Liver (tissue), 9 donors: ENCODE measurements around the gene NINJ2. TPM values are rescaled to one million over a fixed set of nuclear protein-coding genes. Genes with fewer than 3 reads are reported as not detected.

Source experiments
- DNase-seq: peaks from one replicate; pipeline ENCODE4 v3.0.0-alpha.2; 2017; ENCODE audit warnings: low spot score
- H3K27ac ChIP-seq, 2 donors: one replicate each; pipeline ENCODE4 v1.7.0; 2013; ENCODE audit warnings: inconsistent platforms in 2 of 2, low read length in 2 of 2, control low read depth in 1 of 2, low read depth in 1 of 2, mild to moderate bottlenecking in 1 of 2
- H3K27me3 ChIP-seq, 4 donors: one replicate each; pipeline versions ENCODE4 v1.6.1 to v1.7.0; 2013; ENCODE audit warnings: low read length in 3 of 4, inconsistent platforms in 1 of 4, mild to moderate bottlenecking in 1 of 4, moderate library complexity in 1 of 4; ENCODE audit not compliant: control insufficient read depth in 4 of 4, insufficient read depth in 4 of 4
- H3K36me3 ChIP-seq, 4 donors: one replicate each; pipeline versions ENCODE4 v1.6.1 to v1.7.0; 2013; ENCODE audit warnings: low read length in 3 of 4, mild to moderate bottlenecking in 3 of 4, low read depth in 1 of 4, moderate library complexity in 1 of 4; ENCODE audit not compliant: control insufficient read depth in 4 of 4, insufficient read depth in 3 of 4
- H3K4me1 ChIP-seq, 4 donors: one replicate each; pipeline versions ENCODE4 v1.6.1 to v1.7.0; 2013; ENCODE audit warnings: low read length in 3 of 4, mild to moderate bottlenecking in 3 of 4, moderate library complexity in 1 of 4; ENCODE audit not compliant: control insufficient read depth in 4 of 4, insufficient read depth in 4 of 4
- H3K4me3 ChIP-seq, 3 donors: one replicate each; pipeline versions ENCODE4 v1.6.1 to v1.7.0; 2013; ENCODE audit warnings: low read length in 3 of 3, control low read depth in 1 of 3, low read depth in 1 of 3, mild to moderate bottlenecking in 1 of 3
- H3K9ac ChIP-seq, 2 donors: one replicate each; pipeline ENCODE4 v1.7.0; 2013; ENCODE audit warnings: low read length in 2 of 2, mild to moderate bottlenecking in 2 of 2, moderate library complexity in 2 of 2, control low read depth in 1 of 2, low read depth in 1 of 2
- H3K9me3 ChIP-seq, 4 donors: one replicate each; pipeline versions ENCODE4 v1.6.1 to v1.7.0; 2013; ENCODE audit warnings: low read length in 3 of 4; ENCODE audit not compliant: control insufficient read depth in 4 of 4
- ATF3 ChIP-seq: IDR thresholded peaks from 2 replicates; pipeline ENCODE4 v1.6.1; 2016; ENCODE audit warnings: antibody characterized with exemption
- CTCF ChIP-seq: fragments of 150-350 bp; IDR thresholded peaks from 2 replicates; pipeline ENCODE4 v1.5.1; 2017; ENCODE audit warnings: improper control_type of control experiment, low read depth, low read length; ENCODE audit not compliant: missing input control
- EGR1 ChIP-seq, 2 donors: IDR thresholded peaks; 2 replicates each; pipeline ENCODE4 v1.6.1; 2016 to 2018; ENCODE audit warnings: antibody characterized with exemption in 2 of 2, low read depth in 2 of 2
- FOXA1 ChIP-seq: IDR thresholded peaks from 2 replicates; pipeline ENCODE4 v1.6.1; 2016; ENCODE audit warnings: antibody characterized with exemption
- FOXA2 ChIP-seq: IDR thresholded peaks from 2 replicates; pipeline ENCODE4 v1.6.1; 2016; ENCODE audit warnings: antibody characterized with exemption
- GABPA ChIP-seq, 2 donors: IDR thresholded peaks in 1 of 2; conservative IDR thresholded peaks in 1 of 2; 2 replicates each; pipeline ENCODE4 v1.6.1; 2016; ENCODE audit warnings: antibody characterized with exemption in 2 of 2, mild to moderate bottlenecking in 1 of 2, moderate library complexity in 1 of 2
- HNF4A ChIP-seq, 2 donors: conservative IDR thresholded peaks; 2 replicates each; pipeline ENCODE4 v1.6.1; 2016; ENCODE audit warnings: antibody characterized with exemption in 2 of 2, mild to moderate bottlenecking in 2 of 2
- HNF4G ChIP-seq: IDR thresholded peaks from 2 replicates; pipeline ENCODE4 v1.6.1; 2016; ENCODE audit warnings: antibody characterized with exemption
- JUND ChIP-seq, 2 donors: IDR thresholded peaks; 2 replicates each; pipeline ENCODE4 v1.6.1; 2016; ENCODE audit warnings: antibody characterized with exemption in 2 of 2
- MAX ChIP-seq: IDR thresholded peaks from 2 replicates; pipeline ENCODE4 v1.6.1; 2016; ENCODE audit warnings: antibody characterized with exemption
- NR2F2 ChIP-seq: IDR thresholded peaks from 2 replicates; pipeline ENCODE4 v1.6.1; 2016; ENCODE audit warnings: antibody characterized with exemption
- RAD21 ChIP-seq, 2 donors: IDR thresholded peaks; 2 replicates each; pipeline ENCODE4 v1.6.1; 2016; ENCODE audit warnings: antibody characterized with exemption in 2 of 2, mild to moderate bottlenecking in 2 of 2
- RXRA ChIP-seq, 2 donors: IDR thresholded peaks; 2 replicates each; pipeline ENCODE4 v1.6.1; 2017 to 2018; ENCODE audit warnings: antibody characterized with exemption in 2 of 2, mild to moderate bottlenecking in 1 of 2
- SP1 ChIP-seq: IDR thresholded peaks from 2 replicates; pipeline ENCODE4 v1.6.1; 2018; ENCODE audit warnings: antibody characterized with exemption, mild to moderate bottlenecking
- TAF1 ChIP-seq: conservative IDR thresholded peaks from 2 replicates; pipeline ENCODE4 v1.6.1; 2016; ENCODE audit warnings: antibody characterized with exemption, mild to moderate bottlenecking
- YY1 ChIP-seq: IDR thresholded peaks from 2 replicates; pipeline ENCODE4 v1.6.1; 2016; ENCODE audit warnings: antibody characterized with exemption, mild to moderate bottlenecking
- WGBS: extraction: QIAGEN DNeasy Blood & Tissue Kit; methylation state at CpG from one replicate; pipeline ENCODE4 v1.1.7; 2013; 5-methylcytosine and 5-hydroxymethylcytosine counted together
- polyA plus RNA-seq, 2 donors: library from polyadenylated mRNA; stranded (reverse) in 1 of 2; unstranded in 1 of 2; fragments of 200-250 nt in 1 of 2; fragments of >200 nt in 1 of 2; fragmentation: Nextera tagmentation in 1 of 2; extraction: Ambion mirVana in 1 of 2; gene quantifications; one replicate each; pipeline versions ENCODE4 v1.2.1 to v1.2.3, GENCODE V29; 2013 to 2015
- total RNA-seq, 2 donors: library from RNA; depleted of rRNA; stranded (reverse); fragments of >200 nt; gene quantifications; one replicate each; pipeline ENCODE4 v1.2.3, GENCODE V29; 2014
- TF ChIP-seq, protein P1 (sequence below): IDR thresholded peaks from 2 replicates; pipeline ENCODE4 v1.6.1; 2016; ENCODE audit warnings: antibody characterized with exemption, mild to moderate bottlenecking
- TF ChIP-seq, protein P2 (sequence below): IDR thresholded peaks from 2 replicates; pipeline ENCODE4 v1.6.1; 2016; ENCODE audit warnings: antibody characterized with exemption
- donor health status: healthy.
- donor health status: healthy.
- donor health status: healthy.
- donor health status: healthy.
- donor health status: healthy.

Gene NINJ2
- total and polyA plus RNA-seq, 4 donors = 6.7 to 16.5 (median 15.4) TPM

DNA sequence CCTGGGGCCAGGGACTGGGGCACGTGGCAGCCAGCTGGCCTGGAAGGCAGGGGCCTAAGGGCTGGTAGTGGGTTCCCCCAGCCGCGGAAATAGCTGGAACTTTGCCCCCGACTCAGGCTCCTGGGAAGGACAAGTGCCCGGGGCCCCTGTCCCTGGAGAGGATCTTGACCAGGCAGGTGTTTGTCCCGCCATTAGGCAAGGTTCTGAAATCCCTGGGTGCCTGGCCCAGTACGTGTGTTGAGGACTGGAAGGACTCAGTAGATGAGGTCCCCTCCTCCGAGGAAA, 109.3 kb downstream of the NINJ2 start:
- Histone ChIP-seq H3K9me3 (no peaks in the 10 kb centered on the region), H3K4me1 (peaks cover 0 to 1% (median 0%) of the 10 kb centered on the region in 4 donors), H3K27me3 (peaks cover 0 to 2% (median 0%) of the 10 kb centered on the region in 4 donors), H3K9ac (no peak overlapping the region), H3K36me3 (no peaks in the 10 kb centered on the region), H3K4me3 (no peak overlapping the region), H3K27ac (no peak overlapping the region)
- DNase-seq = no peak
- WGBS = 82% methylated on average over 8 of the region's 8 CpGs
- no peak for TF ChIP-seq FOXA1

- DNase-seq = no peak
- TF ChIP-seq FOXA1 (no peak), NR2F2 (no peak), TAF1 (no peak), SP1 (no peak)
- Histone ChIP-seq H3K4me3 (no peak overlapping the region), H3K27me3 (peaks cover 0 to 2% (median 0%) of the 10 kb centered on the region in 4 donors), H3K4me1 (peaks cover 0 to 1% (median 0%) of the 10 kb centered on the region in 4 donors), H3K36me3 (no peaks in the 10 kb centered on the region), H3K27ac (no peak overlapping the region), H3K9me3 (no peaks in the 10 kb centered on the region), H3K9ac (no peak overlapping the region)
- 78% methylated on average over 23 of the region's 23 CpGs for WGBS
Measured at GRCh38 chr12:553216-554000, 109.8 kb downstream of the NINJ2 start.

DNA sequence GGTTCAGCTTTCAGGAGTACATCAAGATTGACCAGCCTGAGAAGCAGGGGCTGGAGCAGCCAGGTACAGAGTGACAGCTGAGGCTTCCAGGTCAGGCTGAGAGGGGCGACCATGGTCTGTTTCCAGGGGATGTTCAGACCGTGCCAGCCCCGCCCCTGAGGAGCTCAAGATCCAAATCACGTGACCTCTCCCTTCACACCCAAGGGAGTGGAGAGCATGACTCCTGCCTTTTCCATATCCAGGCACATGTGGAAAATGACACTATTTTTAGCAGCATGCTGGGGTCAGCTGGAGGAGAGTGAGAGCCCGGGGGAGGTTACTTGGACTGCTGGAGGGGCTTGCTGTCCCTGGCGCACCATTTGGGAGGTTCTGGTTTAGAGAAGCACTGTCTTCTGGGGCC, 110.8 kb downstream of the NINJ2 start:
- Histone ChIP-seq H3K36me3 (no peaks in the 10 kb centered on the region), H3K4me1 (peaks cover 0 to 1% (median 0%) of the 10 kb centered on the region in 4 donors), H3K4me3 (no peak overlapping the region), H3K9ac (no peak overlapping the region), H3K27ac (no peak overlapping the region), H3K9me3 (no peaks in the 10 kb centered on the region), H3K27me3 (peaks cover 0 to 2% (median 0%) of the 10 kb centered on the region in 4 donors)
- TF ChIP-seq, protein P1, sequence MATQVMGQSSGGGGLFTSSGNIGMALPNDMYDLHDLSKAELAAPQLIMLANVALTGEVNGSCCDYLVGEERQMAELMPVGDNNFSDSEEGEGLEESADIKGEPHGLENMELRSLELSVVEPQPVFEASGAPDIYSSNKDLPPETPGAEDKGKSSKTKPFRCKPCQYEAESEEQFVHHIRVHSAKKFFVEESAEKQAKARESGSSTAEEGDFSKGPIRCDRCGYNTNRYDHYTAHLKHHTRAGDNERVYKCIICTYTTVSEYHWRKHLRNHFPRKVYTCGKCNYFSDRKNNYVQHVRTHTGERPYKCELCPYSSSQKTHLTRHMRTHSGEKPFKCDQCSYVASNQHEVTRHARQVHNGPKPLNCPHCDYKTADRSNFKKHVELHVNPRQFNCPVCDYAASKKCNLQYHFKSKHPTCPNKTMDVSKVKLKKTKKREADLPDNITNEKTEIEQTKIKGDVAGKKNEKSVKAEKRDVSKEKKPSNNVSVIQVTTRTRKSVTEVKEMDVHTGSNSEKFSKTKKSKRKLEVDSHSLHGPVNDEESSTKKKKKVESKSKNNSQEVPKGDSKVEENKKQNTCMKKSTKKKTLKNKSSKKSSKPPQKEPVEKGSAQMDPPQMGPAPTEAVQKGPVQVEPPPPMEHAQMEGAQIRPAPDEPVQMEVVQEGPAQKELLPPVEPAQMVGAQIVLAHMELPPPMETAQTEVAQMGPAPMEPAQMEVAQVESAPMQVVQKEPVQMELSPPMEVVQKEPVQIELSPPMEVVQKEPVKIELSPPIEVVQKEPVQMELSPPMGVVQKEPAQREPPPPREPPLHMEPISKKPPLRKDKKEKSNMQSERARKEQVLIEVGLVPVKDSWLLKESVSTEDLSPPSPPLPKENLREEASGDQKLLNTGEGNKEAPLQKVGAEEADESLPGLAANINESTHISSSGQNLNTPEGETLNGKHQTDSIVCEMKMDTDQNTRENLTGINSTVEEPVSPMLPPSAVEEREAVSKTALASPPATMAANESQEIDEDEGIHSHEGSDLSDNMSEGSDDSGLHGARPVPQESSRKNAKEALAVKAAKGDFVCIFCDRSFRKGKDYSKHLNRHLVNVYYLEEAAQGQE = no peak
- TF ChIP-seq JUND (IDR thresholded peaks at IDR 0.05) (no peak), HNF4A (conservative IDR thresholded peaks at IDR 0.05) (no peak), TAF1 (no peak), CTCF (no peak), GABPA (IDR thresholded peaks at IDR 0.05 in 1 of 2, conservative IDR thresholded peaks at IDR 0.05 in 1 of 2) (no peak), YY1 (no peak), HNF4G (no peak), RXRA (IDR thresholded peaks at IDR 0.05) (no peak), MAX (no peak), ATF3 (no peak), RAD21 (IDR thresholded peaks at IDR 0.05) (no peak), FOXA1 (no peak), NR2F2 (no peak), SP1 (no peak), EGR1 (IDR thresholded peaks at IDR 0.05; ENCODE audit: low read depth in 2 of 2) (no peak), FOXA2 (no peak)
- TF ChIP-seq, protein P2, sequence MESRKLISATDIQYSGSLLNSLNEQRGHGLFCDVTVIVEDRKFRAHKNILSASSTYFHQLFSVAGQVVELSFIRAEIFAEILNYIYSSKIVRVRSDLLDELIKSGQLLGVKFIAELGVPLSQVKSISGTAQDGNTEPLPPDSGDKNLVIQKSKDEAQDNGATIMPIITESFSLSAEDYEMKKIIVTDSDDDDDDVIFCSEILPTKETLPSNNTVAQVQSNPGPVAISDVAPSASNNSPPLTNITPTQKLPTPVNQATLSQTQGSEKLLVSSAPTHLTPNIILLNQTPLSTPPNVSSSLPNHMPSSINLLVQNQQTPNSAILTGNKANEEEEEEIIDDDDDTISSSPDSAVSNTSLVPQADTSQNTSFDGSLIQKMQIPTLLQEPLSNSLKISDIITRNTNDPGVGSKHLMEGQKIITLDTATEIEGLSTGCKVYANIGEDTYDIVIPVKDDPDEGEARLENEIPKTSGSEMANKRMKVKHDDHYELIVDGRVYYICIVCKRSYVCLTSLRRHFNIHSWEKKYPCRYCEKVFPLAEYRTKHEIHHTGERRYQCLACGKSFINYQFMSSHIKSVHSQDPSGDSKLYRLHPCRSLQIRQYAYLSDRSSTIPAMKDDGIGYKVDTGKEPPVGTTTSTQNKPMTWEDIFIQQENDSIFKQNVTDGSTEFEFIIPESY = no peak
- WGBS = 66% methylated on average over 6 of the region's 6 CpGs
- no peak for DNase-seq
